AG04449 (cell line): Measurements from ENCODE around the gene CAMTA1.

ENCODE experiments used
- CTCF ChIA-PET: fragments of 350-600 bp; formaldehyde crosslinking; extraction: SDS; loops from one replicate; lab custom pipeline; 2021; ENCODE audit warnings: antibody characterized with exemption; lab: Yijun Ruan, JAX
- POLR2A ChIA-PET: fragments of 400-600, 350-600 bp; formaldehyde crosslinking; extraction: SDS; loops from one replicate; lab custom pipeline; 2020; ENCODE audit warnings: antibody characterized with exemption, inconsistent platforms; lab: Yijun Ruan, JAX
- DNase-seq: peaks from one replicate; pipeline ENCODE4 v3.0.0-alpha.2; 2010; ENCODE audit warnings: low read depth, low spot score
- H3K4me3 ChIP-seq: 2 replicates; pipeline ENCODE4 v1.5.1; 2011; ENCODE audit warnings: low read depth, mild to moderate bottlenecking, control low read depth, low read length
- CTCF ChIP-seq: IDR thresholded peaks from one replicate; pipeline ENCODE4 v1.5.1; 2011; ENCODE audit warnings: mild to moderate bottlenecking, moderate library complexity, low read length, control low read depth, inconsistent platforms; ENCODE audit not compliant: insufficient read depth; ENCODE audit errors: missing control alignments

CAMTA1 gene

GRCh38 chr1:7632681-7633080, 847.4 kb downstream of the CAMTA1 start:
- DNase-seq = no peak
- no peak overlapping the region for H3K4me3 ChIP-seq
- ChIA-PET CTCF (interaction anchor here (0.8 to 1.7 kb wide), 4 partner anchors 9 to 36 kb away, joined by 3 to 7 read pairs (median 3); no protein-coding TSS in a partner anchor), POLR2A (no interaction called here)
- no peak for TF ChIP-seq CTCF

- ChIA-PET CTCF (interaction anchor here (1.2 to 1.7 kb wide), 2 partner anchors 16 to 35 kb away, joined by 3 to 7 read pairs; no protein-coding TSS in a partner anchor), POLR2A (no interaction called here)
- no peak for TF ChIP-seq CTCF
- no peak for DNase-seq
- no peak overlapping the region for H3K4me3 ChIP-seq
Measured at GRCh38 chr1:7633506-7634245, 848.4 kb downstream of the CAMTA1 start.

- no peak for DNase-seq
- POLR2A ChIA-PET = no interaction called here
- no peak for TF ChIP-seq CTCF
- no peak overlapping the region for H3K4me3 ChIP-seq
- CTCF ChIA-PET = interaction anchor here (1.7 kb wide), 1 partner anchor 13 kb away, joined by 4 read pairs; no protein-coding TSS in a partner anchor
Measured at GRCh38 chr1:7634546-7635240, 849.4 kb downstream of the CAMTA1 start.

GRCh38 chr1:7636795-7637526, 851.7 kb downstream of the CAMTA1 start:
- H3K4me3 ChIP-seq = no peak overlapping the region
- ChIA-PET CTCF (no interaction called here), POLR2A (no interaction called here)
- no peak for DNase-seq
- TF ChIP-seq CTCF = no peak

- no peak overlapping the region for H3K4me3 ChIP-seq
- TF ChIP-seq CTCF = no peak
- DNase-seq = no peak
- POLR2A ChIA-PET = no interaction called here
- CTCF ChIA-PET = interaction anchor here (1.0 to 1.7 kb wide), 2 partner anchors 9 to 919 kb away, joined by 3 to 4 read pairs; no protein-coding TSS in a partner anchor
Measured at GRCh38 chr1:7638078-7638477, 852.8 kb downstream of the CAMTA1 start.
